Activated CD4-positive, alpha-beta T cell treated with anti-CD3 and anti-CD28 coated beads for 24 hours (primary cell): ENCODE measurements around the gene CCDC92.

Experiments used
- DNase-seq, 2 donors: peaks; one replicate each; pipeline ENCODE4 v3.0.0-alpha.2; 2020; ENCODE audit warnings: low read depth in 2 of 2

CCDC92 gene

GRCh38 chr12:123889848-123890535 lies 82.6 kb downstream of the CCDC92 start:
- no peak for DNase-seq

GRCh38 chr12:123888989-123889388 lies 83.6 kb downstream of the CCDC92 start:
- DNase-seq: no peak

- no peak for DNase-seq
Measured at GRCh38 chr12:123886931-123887582, 85.6 kb downstream of the CCDC92 start.

GRCh38 chr12:123886258-123886657 lies 86.4 kb downstream of the CCDC92 start:
- DNase-seq: no peak
